Stomach (tissue), 9 donors: ENCODE data around the gene ITPRIPL2. TPM values are rescaled to one million over a fixed set of nuclear protein-coding genes. Genes with fewer than 3 reads are reported as not detected.

Experiments used
- DNase-seq, 2 donors: peaks; one replicate each; pipeline versions ENCODE4 v3.0.0 to v3.0.0-alpha.2; 2013 to 2019
- H3K27ac ChIP-seq, 5 donors: fragments of 200-600 bp in 4 of 5; sonication (generic) in 4 of 5; one replicate each; pipeline ENCODE4 v1.5.1; 2013 to 2019; ENCODE audit warnings: mild to moderate bottlenecking in 1 of 5, moderate library complexity in 1 of 5
- H3K27me3 ChIP-seq, 3 donors: fragments of 200-600 bp; sonication (generic); one replicate each; pipeline ENCODE4 v1.5.1; 2017 to 2019; ENCODE audit warnings: mixed run types in 1 of 3
- H3K36me3 ChIP-seq, 4 donors: fragments of 200-600 bp; sonication (generic); 1 replicate in 3 of 4; 2 replicates in 1 of 4; pipeline ENCODE4 v1.5.1; 2016 to 2019
- H3K4me1 ChIP-seq, 4 donors: fragments of 200-600 bp; sonication (generic); one replicate each; pipeline ENCODE4 v1.5.1; 2016 to 2019
- H3K4me3 ChIP-seq, 4 donors: fragments of 200-600 bp; sonication (generic) in 3 of 4; one replicate each; pipeline ENCODE4 v1.5.1; 2016 to 2019; ENCODE audit warnings: mild to moderate bottlenecking in 1 of 4
- H3K9me3 ChIP-seq, 4 donors: fragments of 200-600 bp; sonication (generic); one replicate each; pipeline ENCODE4 v1.5.1; 2016 to 2019
- CTCF ChIP-seq, 7 experiments: fragments of 450-650 bp in 4 of 7; fragments of 200-600 bp in 3 of 7; sonication (generic) in 3 of 7; IDR thresholded peaks; one replicate each; pipeline ENCODE4 v1.5.1; 2016 to 2019; ENCODE audit warnings: antibody characterized with exemption in 7 of 7, control low read depth in 2 of 7, mild to moderate bottlenecking in 1 of 7
- EP300 ChIP-seq: sonication (generic); formaldehyde crosslinking; IDR thresholded peaks from one replicate; pipeline ENCODE4 v1.6.1; 2017; ENCODE audit warnings: antibody characterized with exemption
- POLR2A ChIP-seq, 4 donors: fragments of 450-650 bp; IDR thresholded peaks; one replicate each; pipeline ENCODE4 v1.6.1; 2016; ENCODE audit warnings: antibody characterized with exemption in 4 of 4, control low read depth in 2 of 4, mild to moderate bottlenecking in 1 of 4, moderate library complexity in 1 of 4
- POLR2AphosphoS5 ChIP-seq, 3 donors: sonication (generic); formaldehyde crosslinking; IDR thresholded peaks; one replicate each; pipeline ENCODE4 v1.6.1; 2016; ENCODE audit warnings: antibody characterized with exemption in 3 of 3
- WGBS, 5 donors: extraction: QIAGEN DNeasy Blood & Tissue Kit in 3 of 5; methylation state at CpG; one replicate each; pipeline versions ENCODE4 v1.1.5 to v1.1.7; 2013 to 2018; 5-methylcytosine and 5-hydroxymethylcytosine counted together
- intact Hi-C: fragments of 100-400 bp; cut with DNase I; formaldehyde crosslinking; loops from one replicate; pipeline ENCODE4 v1.15.1; 2023; ENCODE audit warnings: low total_unique reads
- polyA plus RNA-seq, 3 donors: library from polyadenylated mRNA; stranded (reverse); fragments of 200-250 nt; gene quantifications; one replicate each; pipeline ENCODE4 v1.2.3, GENCODE V29; 2013
- total RNA-seq, 5 donors: library from RNA; depleted of rRNA; stranded (reverse); fragments of >200 nt; gene quantifications; one replicate each; pipeline versions ENCODE4 v1.1.0 to v1.2.3, GENCODE V29; 2014 to 2016
- donor health status: healthy with polysubstance abuse.
- donor health status: Bipolar disorder and iron deficiency.
- donor health status: healthy.

The ITPRIPL2 gene
- total and polyA plus RNA-seq, 8 donors = 7.6 to 48.7 (median 21.6) TPM

GRCh38 chr16:19115148-19116021 lies 1.6 kb downstream of the ITPRIPL2 start:
- peaks cover 66 to 86% (median 80%) of the 10 kb centered on the region in 4 donors for H3K4me1 ChIP-seq
- H3K4me3 ChIP-seq = peak overlapping the region; percentile 74 to 83 (median 80)
- peaks cover 8 to 25% (median 14%) of the 10 kb centered on the region in 4 donors for H3K36me3 ChIP-seq
- H3K9me3 ChIP-seq = no peaks in the 10 kb centered on the region
- 82 to 89% (median 85%) methylated on average over 25 to 50 of the region's 50 CpGs for WGBS, 5 donors
- DNase-seq = no peak
- intact Hi-C loops = no loop called here
- TF ChIP-seq EP300 (no peak), POLR2A (IDR thresholded peaks at IDR 0.05) (no peak), CTCF (IDR thresholded peaks at IDR 0.05) (no peak), POLR2AphosphoS5 (IDR thresholded peaks at IDR 0.05) (no peak)
- no peaks in the 10 kb centered on the region for H3K27me3 ChIP-seq
- peak overlapping the region; percentile 94 to 98 (median 96) for H3K27ac ChIP-seq

GRCh38 chr16:19116711-19117449 lies 3.1 kb downstream of the ITPRIPL2 start:
- Histone ChIP-seq H3K36me3 (peaks cover 8 to 25% (median 18%) of the 10 kb centered on the region in 4 donors), H3K27me3 (no peaks in the 10 kb centered on the region), H3K9me3 (no peaks in the 10 kb centered on the region), H3K4me3 (peak overlapping the region in 2 of 4 donors; percentile 3 to 82), H3K4me1 (peaks cover 58 to 93% (median 74%) of the 10 kb centered on the region in 4 donors), H3K27ac (peak overlapping the region in 4 of 5 donors; percentile 46 to 98 (median 90))
- TF ChIP-seq POLR2AphosphoS5 (IDR thresholded peaks at IDR 0.05) = no peak
- no peak for DNase-seq
- WGBS, 5 donors = 57 to 69% (median 64%) methylated on average over 6 of the region's 6 CpGs
- intact Hi-C loops = no loop called here

- Histone ChIP-seq H3K4me3 (peak overlapping the region; percentile 17 to 23 (median 19)), H3K4me1 (peaks cover 43 to 93% (median 62%) of the 10 kb centered on the region in 4 donors), H3K9me3 (no peaks in the 10 kb centered on the region), H3K36me3 (peaks cover 8 to 25% (median 18%) of the 10 kb centered on the region in 4 donors), H3K27me3 (no peaks in the 10 kb centered on the region), H3K27ac (peak overlapping the region; percentile 67 to 98 (median 83))
- peak in 1 of 2 donors; percentile 56 for DNase-seq
- intact Hi-C loops = no loop called here
- TF ChIP-seq POLR2AphosphoS5 (IDR thresholded peaks at IDR 0.05) (peak in 2 of 3 donors; percentile 33 to 70), POLR2A (IDR thresholded peaks at IDR 0.05) (no peak), CTCF (IDR thresholded peaks at IDR 0.05) (no peak)
- WGBS, 5 donors = 35 to 56% (median 52%) methylated on average over 6 of the region's 6 CpGs
These were observed 5.2 kb downstream of the ITPRIPL2 start for GRCh38 chr16:19118938-19119431.

GRCh38 chr16:19119564-19119963 lies 5.8 kb downstream of the ITPRIPL2 start:
- Histone ChIP-seq H3K4me1 (peaks cover 43 to 95% (median 60%) of the 10 kb centered on the region in 4 donors), H3K27ac (peak overlapping the region; percentile 67 to 98 (median 83)), H3K4me3 (peak overlapping the region in 3 of 4 donors; percentile 17 to 23 (median 21)), H3K36me3 (peaks cover 8 to 25% (median 18%) of the 10 kb centered on the region in 4 donors), H3K27me3 (no peaks in the 10 kb centered on the region), H3K9me3 (no peaks in the 10 kb centered on the region)
- intact Hi-C loops = no loop called here
- 54 to 59% (median 57%) methylated on average over 5 of the region's 5 CpGs for WGBS, 5 donors
- no peak for DNase-seq
- TF ChIP-seq CTCF (IDR thresholded peaks at IDR 0.05) = no peak
